ENCODE data around the gene SEPTIN2. TPM values are rescaled to one million over a fixed set of nuclear protein-coding genes. Genes with fewer than 3 reads are reported as not detected.

The SEPTIN2 gene
- total RNA-seq, 1 experiment from 2014 or later = 342 TPM

GRCh38 chr2:241386519-241386918 is 70.8 kb downstream of the SEPTIN2 start:
- H3K27me3 ChIP-seq (replicated peaks; ENCODE audit: insufficient read depth, low read depth, low read length, poor library complexity) = no peaks in the 10 kb centered on the region
- no peak overlapping the region for H3K27ac ChIP-seq (ENCODE audit: low read depth, low read length, poor library complexity, severe bottlenecking)
- H3K36me3 ChIP-seq (ENCODE audit: insufficient read depth, low read length, poor library complexity, severe bottlenecking) = peaks cover 3% of the 10 kb centered on the region
- no peaks in the 10 kb centered on the region for H3K4me1 ChIP-seq (ENCODE audit: insufficient read depth, low read length, poor library complexity, severe bottlenecking)
- intact Hi-C loops (cut with micrococcal nuclease; ENCODE audit: unreplicated experiment) = no loop called here
- TF ChIP-seq CTCF (conservative IDR thresholded peaks at IDR 0.05; ENCODE audit: low read depth, low read length) (no peak), EZH2 (IDR thresholded peaks at IDR 0.05; ENCODE audit: borderline replicate concordance, low read depth, low read length, poor library complexity, severe bottlenecking) (no peak)
- ChIA-PET CTCF (no interaction called here), POLR2A (ENCODE audit: low non-redundant PET) (no interaction called here)
- no peaks in the 10 kb centered on the region for H3K9me3 ChIP-seq (ENCODE audit: low read depth, low read length, poor library complexity, severe bottlenecking)
- BruUV-seq (replicated peaks) = no TSS peak
- H3K4me3 ChIP-seq (ENCODE audit: low read depth, low read length, poor library complexity, severe bottlenecking) = no peak overlapping the region
- DNase-seq (ENCODE audit: low spot score) = no peak

GRCh38 chr2:241389697-241390096 is 74.0 kb downstream of the SEPTIN2 start:
- no peak overlapping the region for H3K27ac ChIP-seq (ENCODE audit: low read depth, low read length, poor library complexity, severe bottlenecking)
- H3K27me3 ChIP-seq (replicated peaks; ENCODE audit: insufficient read depth, low read depth, low read length, poor library complexity) = no peaks in the 10 kb centered on the region
- no peak for DNase-seq (ENCODE audit: low spot score)
- H3K36me3 ChIP-seq (ENCODE audit: insufficient read depth, low read length, poor library complexity, severe bottlenecking) = no peaks in the 10 kb centered on the region
- no peak overlapping the region for H3K4me3 ChIP-seq (ENCODE audit: low read depth, low read length, poor library complexity, severe bottlenecking)
- ChIA-PET CTCF (no interaction called here), POLR2A (ENCODE audit: low non-redundant PET) (no interaction called here)
- H3K9me3 ChIP-seq (ENCODE audit: low read depth, low read length, poor library complexity, severe bottlenecking) = no peaks in the 10 kb centered on the region
- no TSS peak for BruUV-seq (replicated peaks)
- TF ChIP-seq CTCF (conservative IDR thresholded peaks at IDR 0.05; ENCODE audit: low read depth, low read length) (no peak), EZH2 (IDR thresholded peaks at IDR 0.05; ENCODE audit: borderline replicate concordance, low read depth, low read length, poor library complexity, severe bottlenecking) (no peak)
- no peaks in the 10 kb centered on the region for H3K4me1 ChIP-seq (ENCODE audit: insufficient read depth, low read length, poor library complexity, severe bottlenecking)
- intact Hi-C loops (cut with micrococcal nuclease; ENCODE audit: unreplicated experiment) = no loop called here

GRCh38 chr2:241390301-241391206 is 74.8 kb downstream of the SEPTIN2 start:
- no peaks in the 10 kb centered on the region for H3K4me1 ChIP-seq (ENCODE audit: insufficient read depth, low read length, poor library complexity, severe bottlenecking)
- intact Hi-C loops (cut with micrococcal nuclease; ENCODE audit: unreplicated experiment) = no loop called here
- H3K27me3 ChIP-seq (replicated peaks; ENCODE audit: insufficient read depth, low read depth, low read length, poor library complexity) = no peaks in the 10 kb centered on the region
- TF ChIP-seq EZH2 (IDR thresholded peaks at IDR 0.05; ENCODE audit: borderline replicate concordance, low read depth, low read length, poor library complexity, severe bottlenecking) = no peak
- TF ChIP-seq CTCF (conservative IDR thresholded peaks at IDR 0.05; ENCODE audit: low read depth, low read length) = no peak
- no TSS peak for BruUV-seq (replicated peaks)
- no peak for DNase-seq (ENCODE audit: low spot score)
- no peak overlapping the region for H3K4me3 ChIP-seq (ENCODE audit: low read depth, low read length, poor library complexity, severe bottlenecking)
- ChIA-PET POLR2A (ENCODE audit: low non-redundant PET) (no interaction called here), CTCF (no interaction called here)
- H3K36me3 ChIP-seq (ENCODE audit: insufficient read depth, low read length, poor library complexity, severe bottlenecking) = no peaks in the 10 kb centered on the region
- H3K27ac ChIP-seq (ENCODE audit: low read depth, low read length, poor library complexity, severe bottlenecking) = no peak overlapping the region
- H3K9me3 ChIP-seq (ENCODE audit: low read depth, low read length, poor library complexity, severe bottlenecking) = no peaks in the 10 kb centered on the region

All from A673 (cell line).